HG03196 (cell line): Measurements from ENCODE around the gene DLGAP5.

ENCODE experiments used
- ATAC-seq: cut with Tn5 transposase; IDR thresholded peaks from one replicate; pipeline ENCODE4 v1.9.1; 2021; ENCODE audit not compliant: unreplicated experiment

The DLGAP5 gene

GRCh38 chr14:55191203-55192053, at the start of gene DLGAP5:
TSS of gene DLGAP5 (minus strand) at chr14:55191585. CDS start at chr14:55189179, 2,406 bp downstream.
- peak; percentile 96 for ATAC-seq

GRCh38 chr14:55240526-55241178, 49.3 kb upstream of the DLGAP5 start:
- no peak for ATAC-seq

GRCh38 chr14:55239320-55239719, 47.9 kb upstream of the DLGAP5 start:
- no peak for ATAC-seq

- no peak for ATAC-seq
Measured at GRCh38 chr14:55238019-55238680, 46.8 kb upstream of the DLGAP5 start.

- no peak for ATAC-seq
Measured at GRCh38 chr14:55233591-55233990, 42.2 kb upstream of the DLGAP5 start.

- ATAC-seq, result no peak
Measured at GRCh38 chr14:55228261-55228660, 36.9 kb upstream of the DLGAP5 start.

- no peak for ATAC-seq
Measured at GRCh38 chr14:55223364-55223763, 32.0 kb upstream of the DLGAP5 start.

- no peak for ATAC-seq
Measured at GRCh38 chr14:55221968-55222367, 30.6 kb upstream of the DLGAP5 start.

- no peak for ATAC-seq
Measured at GRCh38 chr14:55221186-55221585, 29.8 kb upstream of the DLGAP5 start.

- ATAC-seq, result no peak
Measured at GRCh38 chr14:55220230-55220629, 28.8 kb upstream of the DLGAP5 start.

- no peak for ATAC-seq
Measured at GRCh38 chr14:55212634-55213033, 21.2 kb upstream of the DLGAP5 start.

GRCh38 chr14:55207832-55208231, 16.4 kb upstream of the DLGAP5 start:
- ATAC-seq, result no peak

- no peak for ATAC-seq
Measured at GRCh38 chr14:55206175-55206693, 14.8 kb upstream of the DLGAP5 start.

GRCh38 chr14:55201219-55202101, 10.1 kb upstream of the DLGAP5 start:
- no peak for ATAC-seq

- no peak for ATAC-seq
Measured at GRCh38 chr14:55200651-55201050, 9.3 kb upstream of the DLGAP5 start.

GRCh38 chr14:55198749-55199148, 7.4 kb upstream of the DLGAP5 start:
- no peak for ATAC-seq

GRCh38 chr14:55194656-55195355, 3.4 kb upstream of the DLGAP5 start:
- ATAC-seq, result no peak

GRCh38 chr14:55192054-55192621, 753 bp upstream of the DLGAP5 start:
- ATAC-seq, result no peak

GRCh38 chr14:55190906-55191202, 531 bp downstream of the DLGAP5 start:
- ATAC-seq, result peak; percentile 4
